Lower leg skin (tissue), 3 donors: Measurements from ENCODE around the gene TEX28.

Experiments
- CTCF ChIP-seq, 3 donors: fragments of 450-650 bp; IDR thresholded peaks; one replicate each; pipeline ENCODE4 v1.5.1; 2016; ENCODE audit warnings: antibody characterized with exemption in 3 of 3, mild to moderate bottlenecking in 3 of 3, moderate library complexity in 2 of 3
- POLR2A ChIP-seq, 2 donors: fragments of 450-650 bp; IDR thresholded peaks; one replicate each; pipeline ENCODE4 v1.6.1; 2016 to 2017; ENCODE audit warnings: antibody characterized with exemption in 2 of 2, mild to moderate bottlenecking in 1 of 2, moderate library complexity in 1 of 2

- no peak for TF ChIP-seq CTCF (IDR thresholded peaks at IDR 0.05)
- no peak for TF ChIP-seq POLR2A (IDR thresholded peaks at IDR 0.05)
Observed at GRCh38 chrX:154321594-154321993, 26.7 kb upstream of the TEX28 start.
